Measurements from ENCODE around the gene ANKRD33B.

The ANKRD33B gene

DNA sequence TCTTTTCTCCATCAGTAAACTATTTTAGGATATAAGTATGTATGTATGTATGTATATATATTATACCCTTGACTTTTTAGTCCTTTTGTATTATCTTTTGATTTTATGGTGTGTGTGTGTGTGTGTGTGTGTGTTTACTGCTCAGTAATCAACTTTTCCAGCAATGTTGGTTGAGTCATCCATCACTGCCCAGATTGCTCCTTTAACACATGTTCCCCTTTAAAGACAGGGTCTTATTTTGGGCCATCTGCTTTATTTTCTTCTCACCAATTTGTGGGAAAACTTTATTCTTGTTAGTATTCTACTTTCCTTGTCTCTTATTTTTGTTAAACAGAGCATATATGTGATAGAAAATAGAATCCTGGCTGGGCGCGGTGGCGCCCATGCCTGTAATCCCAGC, 28.1 kb downstream of the ANKRD33B start:
- DNase-seq (ENCODE audit: low read depth): no peak
- TF ChIP-seq, protein P1, sequence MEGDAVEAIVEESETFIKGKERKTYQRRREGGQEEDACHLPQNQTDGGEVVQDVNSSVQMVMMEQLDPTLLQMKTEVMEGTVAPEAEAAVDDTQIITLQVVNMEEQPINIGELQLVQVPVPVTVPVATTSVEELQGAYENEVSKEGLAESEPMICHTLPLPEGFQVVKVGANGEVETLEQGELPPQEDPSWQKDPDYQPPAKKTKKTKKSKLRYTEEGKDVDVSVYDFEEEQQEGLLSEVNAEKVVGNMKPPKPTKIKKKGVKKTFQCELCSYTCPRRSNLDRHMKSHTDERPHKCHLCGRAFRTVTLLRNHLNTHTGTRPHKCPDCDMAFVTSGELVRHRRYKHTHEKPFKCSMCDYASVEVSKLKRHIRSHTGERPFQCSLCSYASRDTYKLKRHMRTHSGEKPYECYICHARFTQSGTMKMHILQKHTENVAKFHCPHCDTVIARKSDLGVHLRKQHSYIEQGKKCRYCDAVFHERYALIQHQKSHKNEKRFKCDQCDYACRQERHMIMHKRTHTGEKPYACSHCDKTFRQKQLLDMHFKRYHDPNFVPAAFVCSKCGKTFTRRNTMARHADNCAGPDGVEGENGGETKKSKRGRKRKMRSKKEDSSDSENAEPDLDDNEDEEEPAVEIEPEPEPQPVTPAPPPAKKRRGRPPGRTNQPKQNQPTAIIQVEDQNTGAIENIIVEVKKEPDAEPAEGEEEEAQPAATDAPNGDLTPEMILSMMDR (conservative IDR thresholded peaks at IDR 0.05; ENCODE audit: low read depth, low read length): no peak

DNA sequence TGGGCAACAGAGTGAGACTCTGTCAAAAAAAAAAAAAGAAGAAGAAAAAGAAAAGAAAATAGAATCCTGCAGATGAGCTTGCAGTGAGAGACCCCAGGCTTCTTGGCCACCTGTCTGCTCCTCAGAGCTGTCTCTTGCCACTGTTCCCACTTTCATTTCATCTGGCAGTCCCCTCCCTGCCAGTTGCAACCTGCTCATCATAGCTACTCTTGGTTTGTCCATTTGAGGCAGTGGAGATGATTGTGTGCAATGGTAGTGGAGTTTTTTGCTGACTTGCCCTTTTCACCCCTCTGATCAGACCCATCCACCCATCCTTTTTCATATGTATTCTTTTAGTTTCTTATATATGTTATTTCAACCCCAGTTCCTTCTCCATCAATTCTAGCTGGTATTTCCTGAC, 28.7 kb downstream of the ANKRD33B start:
- H3K4me3 ChIP-seq (ENCODE audit: low read length): no peak overlapping the region

More for the DNA sequence above, 28.1 kb downstream of the ANKRD33B start:
- H3K4me3 ChIP-seq (ENCODE audit: low read length): no peak overlapping the region

GRCh38 chr5:10593531-10594181, 29.8 kb downstream of the ANKRD33B start:
- no peak overlapping the region for H3K4me3 ChIP-seq (ENCODE audit: low read length)
- no peak for DNase-seq (ENCODE audit: low read depth)
- TF ChIP-seq, protein P1 (conservative IDR thresholded peaks at IDR 0.05; ENCODE audit: low read depth, low read length): no peak

More for the DNA sequence above, 28.7 kb downstream of the ANKRD33B start:
- TF ChIP-seq, protein P1 (conservative IDR thresholded peaks at IDR 0.05; ENCODE audit: low read depth, low read length): no peak
- DNase-seq (ENCODE audit: low read depth): no peak

GRCh38 chr5:10594591-10595210, 30.8 kb downstream of the ANKRD33B start:
- TF ChIP-seq, protein P1 (conservative IDR thresholded peaks at IDR 0.05; ENCODE audit: low read depth, low read length): no peak
- DNase-seq (ENCODE audit: low read depth): no peak
- H3K4me3 ChIP-seq (ENCODE audit: low read length): no peak overlapping the region

GRCh38 chr5:10595293-10595671, 31.4 kb downstream of the ANKRD33B start:
- TF ChIP-seq, protein P1 (conservative IDR thresholded peaks at IDR 0.05; ENCODE audit: low read depth, low read length): no peak
- H3K4me3 ChIP-seq (ENCODE audit: low read length): no peak overlapping the region
- no peak for DNase-seq (ENCODE audit: low read depth)

- no peak for DNase-seq (ENCODE audit: low read depth)
Measured at GRCh38 chr5:10595672-10596309, 31.9 kb downstream of the ANKRD33B start.

More at GRCh38 chr5:10595672-10596309, 31.9 kb downstream of the ANKRD33B start:
- no peak overlapping the region for H3K4me3 ChIP-seq (ENCODE audit: low read length)
- TF ChIP-seq, protein P1 (conservative IDR thresholded peaks at IDR 0.05; ENCODE audit: low read depth, low read length): no peak

Data from retinal pigment epithelial cell (primary cell).